Naive thymus-derived CD4-positive, alpha-beta T cell (primary cell): ENCODE results near the gene MGAT5B. TPM values are rescaled to one million over a fixed set of nuclear protein-coding genes. Genes with fewer than 3 reads are reported as not detected.

ENCODE experiments used
- ATAC-seq: fragments of 150-1000 bp; cut with Tn5 transposase; 2 replicates; pipeline ENCODE4 v1.10.0; 2021; ENCODE audit warnings: mild to moderate bottlenecking, moderate library complexity
- CTCF ChIA-PET: fragments of 350-600 bp; sonication (Branson Sonifier 250); formaldehyde crosslinking; loops from one replicate; lab custom pipeline; 2021; ENCODE audit warnings: antibody characterized with exemption; lab: Charles Lee
- POLR2A ChIA-PET: fragments of 350-600 bp; sonication (Branson Sonifier 250); formaldehyde crosslinking; loops from one replicate; lab custom pipeline; 2021; ENCODE audit warnings: antibody characterized with exemption, inconsistent platforms; lab: Charles Lee
- DNase-seq, 9 donors: peaks; one replicate each; pipeline versions ENCODE4 v3.0.0 to v3.0.0-alpha.2; 2020 to 2022; ENCODE audit warnings: mixed read lengths in 1 of 9
- H3K27ac ChIP-seq: one replicate; pipeline ENCODE4 v1.7.0; 2013; ENCODE audit warnings: mild to moderate bottlenecking, low read depth, low read length, moderate library complexity
- H3K27me3 ChIP-seq, 2 donors: one replicate each; pipeline ENCODE4 v1.7.0; 2013; ENCODE audit warnings: low read length in 2 of 2, mild to moderate bottlenecking in 2 of 2, moderate library complexity in 2 of 2; ENCODE audit not compliant: control insufficient read depth in 2 of 2, insufficient read depth in 2 of 2
- H3K36me3 ChIP-seq, 3 experiments: 1 replicate in 2 of 3; 2 replicates in 1 of 3; pipeline ENCODE4 v1.7.0; 2013; ENCODE audit warnings: low read length in 3 of 3, mild to moderate bottlenecking in 3 of 3, moderate library complexity in 1 of 3; ENCODE audit not compliant: insufficient read depth in 3 of 3, control insufficient read depth in 2 of 3
- H3K4me1 ChIP-seq, 2 donors: one replicate each; pipeline ENCODE4 v1.7.0; 2013; ENCODE audit warnings: low read length in 2 of 2, mild to moderate bottlenecking in 2 of 2, moderate library complexity in 1 of 2; ENCODE audit not compliant: control insufficient read depth in 2 of 2, insufficient read depth in 2 of 2
- H3K4me3 ChIP-seq: 2 replicates; pipeline ENCODE4 v1.7.0; 2013; ENCODE audit warnings: mild to moderate bottlenecking, low read length
- H3K9me3 ChIP-seq, 3 experiments: 1 replicate in 2 of 3; 2 replicates in 1 of 3; pipeline ENCODE4 v1.7.0; 2013; ENCODE audit warnings: low read length in 3 of 3; ENCODE audit not compliant: control insufficient read depth in 2 of 3
- H3K27ac Mint-ChIP-seq, 9 donors: one replicate each; pipeline ENCODE4 v1.8.0; 2020 to 2022; ENCODE audit warnings: mixed read lengths in 9 of 9, mild to moderate bottlenecking in 8 of 9, moderate library complexity in 5 of 9, inconsistent platforms in 2 of 9
- H3K27me3 Mint-ChIP-seq, 5 donors: one replicate each; pipeline ENCODE4 v1.8.0; 2021 to 2022; ENCODE audit warnings: mixed read lengths in 5 of 5, mild to moderate bottlenecking in 1 of 5
- H3K36me3 Mint-ChIP-seq, 5 donors: one replicate each; pipeline ENCODE4 v1.8.0; 2020 to 2022; ENCODE audit warnings: mixed read lengths in 5 of 5, mild to moderate bottlenecking in 3 of 5, inconsistent platforms in 1 of 5
- H3K4me1 Mint-ChIP-seq, 7 donors: one replicate each; pipeline ENCODE4 v1.8.0; 2020 to 2022; ENCODE audit warnings: mixed read lengths in 7 of 7, mild to moderate bottlenecking in 3 of 7, inconsistent platforms in 1 of 7
- H3K4me3 Mint-ChIP-seq, 10 donors: one replicate each; pipeline ENCODE4 v1.8.0; 2020 to 2022; ENCODE audit warnings: mild to moderate bottlenecking in 10 of 10, mixed read lengths in 10 of 10, moderate library complexity in 6 of 10, inconsistent platforms in 2 of 10
- H3K9me3 Mint-ChIP-seq, 11 donors: one replicate each; pipeline ENCODE4 v1.8.0; 2020 to 2022; ENCODE audit warnings: mixed read lengths in 11 of 11, mild to moderate bottlenecking in 4 of 11, inconsistent platforms in 1 of 11, moderate library complexity in 1 of 11
- intact Hi-C, 2 donors: fragments of 100-400 bp; cut with micrococcal nuclease; formaldehyde crosslinking; loops; one replicate each; pipeline ENCODE4 v1.15.1; 2023
- polyA plus RNA-seq, 2 donors: library from polyadenylated mRNA; unstranded; fragments of 300-500 nt; fragmentation: Illumina TruSeq; gene quantifications; one replicate each; pipeline ENCODE4 v1.2.3, GENCODE V29; 2021
- total RNA-seq, 6 experiments: library from RNA in 5 of 6; stranded (reverse) in 5 of 6; gene quantifications; 1 replicate in 5 of 6; 2 replicates in 1 of 6; pipeline ENCODE4 v1.2.3 and lab custom pipeline; 2021 to 2026

MGAT5B gene
- total and polyA plus RNA-seq, 7 experiments from 2014 or later, result 0.12 to 3.7 (median 1.5) TPM; not detected in 1

DNA sequence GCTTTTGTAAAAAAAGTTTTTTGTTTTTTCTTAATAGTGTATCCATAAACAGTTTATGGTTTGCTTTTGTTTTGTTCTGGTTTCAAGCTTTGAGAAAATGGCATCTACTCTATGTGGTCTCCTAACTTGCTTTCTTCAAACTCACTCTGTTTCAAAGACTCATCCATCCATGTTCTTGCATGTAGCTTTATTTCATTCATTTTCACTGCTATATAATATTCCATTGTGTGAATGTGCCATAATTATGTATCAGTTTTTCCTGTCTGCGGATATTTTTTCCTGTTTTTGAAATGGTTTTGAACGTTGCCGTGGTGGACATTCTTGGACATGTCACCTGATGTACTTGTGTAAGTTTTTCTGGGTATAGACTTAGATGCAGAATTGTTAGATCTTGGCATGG, 39.1 kb downstream of the MGAT5B start:
- H3K9me3 Mint-ChIP-seq, result peaks cover 0 to 7% (median 0%) of the 10 kb centered on the region in 11 donors
- Histone ChIP-seq H3K4me3 (no peak overlapping the region), H3K27ac (no peak overlapping the region), H3K9me3 (no peaks in the 10 kb centered on the region), H3K36me3 (no peaks in the 10 kb centered on the region), H3K27me3 (no peaks in the 10 kb centered on the region), H3K4me1 (no peaks in the 10 kb centered on the region)
- no peaks in the 10 kb centered on the region for H3K4me1 Mint-ChIP-seq
- H3K27ac Mint-ChIP-seq, result no peak overlapping the region
- H3K27me3 Mint-ChIP-seq, result peaks cover 0 to 5% (median 3%) of the 10 kb centered on the region in 5 donors
- intact Hi-C loops, result no loop called here
- ChIA-PET POLR2A (no interaction called here), CTCF (interaction anchor here (0.7 kb wide), 2 partner anchors 18 to 81 kb away, joined by 3 read pairs; no protein-coding TSS in a partner anchor)
- ATAC-seq (no peak), DNase-seq (no peak)
- no peak overlapping the region for H3K4me3 Mint-ChIP-seq
- no peaks in the 10 kb centered on the region for H3K36me3 Mint-ChIP-seq

GRCh38 chr17:76909971-76910760, 42.0 kb downstream of the MGAT5B start:
- ATAC-seq (no peak), DNase-seq (peak in 7 of 9 donors; percentile 5 to 49 (median 30))
- Mint-ChIP-seq H3K36me3 (no peaks in the 10 kb centered on the region), H3K27ac (peak overlapping the region in 2 of 9 donors; percentile 4 to 55), H3K4me3 (no peak overlapping the region), H3K27me3 (peaks cover 0 to 8% (median 5%) of the 10 kb centered on the region in 5 donors), H3K4me1 (no peaks in the 10 kb centered on the region), H3K9me3 (peaks cover 0 to 7% (median 0%) of the 10 kb centered on the region in 11 donors)
- intact Hi-C loops, result no loop called here
- Histone ChIP-seq H3K36me3 (no peaks in the 10 kb centered on the region), H3K4me3 (no peak overlapping the region), H3K9me3 (no peaks in the 10 kb centered on the region), H3K4me1 (no peaks in the 10 kb centered on the region), H3K27ac (no peak overlapping the region), H3K27me3 (no peaks in the 10 kb centered on the region)
- ChIA-PET CTCF (interaction anchor here (0.6 to 0.7 kb wide), 2 partner anchors 131 to 700 kb away, joined by 3 read pairs; no protein-coding TSS in a partner anchor), POLR2A (no interaction called here)

- ATAC-seq (no peak), DNase-seq (no peak)
- no peaks in the 10 kb centered on the region for H3K36me3 ChIP-seq
- H3K4me3 ChIP-seq, result no peak overlapping the region
- peaks cover 0 to 14% (median 5%) of the 10 kb centered on the region in 5 donors for H3K27me3 Mint-ChIP-seq
- CTCF ChIA-PET, result no interaction called here
- peaks cover 0 to 7% (median 0%) of the 10 kb centered on the region in 11 donors for H3K9me3 Mint-ChIP-seq
- H3K4me3 Mint-ChIP-seq, result no peak overlapping the region
- no peaks in the 10 kb centered on the region for H3K36me3 Mint-ChIP-seq
- H3K27me3 ChIP-seq, result no peaks in the 10 kb centered on the region
- no peaks in the 10 kb centered on the region for H3K4me1 ChIP-seq
- no peaks in the 10 kb centered on the region for H3K9me3 ChIP-seq
- POLR2A ChIA-PET, result no interaction called here
- intact Hi-C loops, result no loop called here
- no peak overlapping the region for H3K27ac ChIP-seq
- H3K27ac Mint-ChIP-seq, result no peak overlapping the region
- H3K4me1 Mint-ChIP-seq, result no peaks in the 10 kb centered on the region
Observed at GRCh38 chr17:76911299-76912017, 43.3 kb downstream of the MGAT5B start.

DNA sequence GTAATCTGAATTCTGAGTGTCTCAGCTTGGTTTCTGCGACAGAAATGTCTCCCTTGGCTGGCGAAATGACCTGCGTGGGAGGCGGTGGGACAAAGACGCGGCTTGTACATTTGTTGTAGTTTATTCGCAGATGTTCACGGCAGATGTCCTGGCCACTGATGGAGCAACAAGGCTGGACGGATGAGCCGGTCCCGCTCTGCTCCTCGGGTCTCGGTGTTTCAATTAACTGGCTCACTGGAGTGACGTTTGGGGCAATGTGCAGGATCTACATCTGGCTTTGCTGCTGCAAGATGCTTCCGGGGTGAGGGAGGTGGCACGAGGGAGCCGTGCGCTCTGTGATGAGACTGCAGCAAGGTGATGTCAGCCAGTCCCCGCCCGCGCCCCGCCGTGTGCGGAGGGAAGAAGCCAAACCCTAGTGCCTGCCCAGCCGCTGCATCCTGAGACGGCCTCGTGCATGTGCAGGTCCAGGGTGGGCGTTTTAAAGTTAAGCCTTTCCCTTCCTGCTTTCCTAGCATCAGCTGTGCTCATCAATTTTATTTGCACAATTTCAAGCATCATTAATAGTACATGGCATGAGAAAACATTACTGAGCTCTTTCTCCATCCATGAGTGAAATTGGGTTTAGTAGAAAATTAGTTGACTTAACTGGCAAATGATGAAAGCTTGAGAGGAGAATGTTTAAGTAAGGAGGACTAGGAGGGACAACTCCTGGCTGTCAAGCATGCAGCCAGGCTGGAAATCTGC, 44.4 kb downstream of the MGAT5B start:
- ChIA-PET POLR2A (no interaction called here), CTCF (no interaction called here)
- Histone ChIP-seq H3K27me3 (no peaks in the 10 kb centered on the region), H3K36me3 (no peaks in the 10 kb centered on the region), H3K9me3 (no peaks in the 10 kb centered on the region), H3K4me1 (no peaks in the 10 kb centered on the region), H3K27ac (no peak overlapping the region), H3K4me3 (no peak overlapping the region)
- H3K36me3 Mint-ChIP-seq, result no peaks in the 10 kb centered on the region
- H3K27ac Mint-ChIP-seq, result no peak overlapping the region
- H3K27me3 Mint-ChIP-seq, result peaks cover 0 to 16% (median 5%) of the 10 kb centered on the region in 5 donors
- DNase-seq, result no peak
- intact Hi-C loops, result no loop called here
- H3K4me1 Mint-ChIP-seq, result no peaks in the 10 kb centered on the region
- H3K9me3 Mint-ChIP-seq, result peaks cover 0 to 4% (median 0%) of the 10 kb centered on the region in 11 donors
- no peak for ATAC-seq
- H3K4me3 Mint-ChIP-seq, result no peak overlapping the region

DNA sequence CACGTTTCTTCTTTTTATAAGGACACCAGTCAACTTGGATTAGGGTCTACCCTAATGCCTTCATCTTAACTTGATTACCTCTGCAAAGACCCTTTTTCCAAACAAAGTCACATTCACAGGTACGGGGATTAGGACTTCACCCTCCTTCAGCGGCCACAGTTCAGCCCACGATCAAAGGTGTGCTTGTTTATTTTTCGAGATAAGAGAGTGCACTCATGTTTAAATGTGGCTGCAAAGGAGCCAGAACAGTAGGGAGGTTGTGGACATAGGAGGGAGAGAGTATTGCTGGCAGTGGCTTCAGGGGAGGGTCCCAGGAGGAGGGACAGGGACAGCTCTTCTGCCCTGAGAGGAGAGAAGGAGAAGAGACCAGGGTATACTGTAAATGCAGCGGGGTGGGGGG, 46.7 kb downstream of the MGAT5B start:
- H3K27me3 Mint-ChIP-seq, result peaks cover 0 to 13% (median 0%) of the 10 kb centered on the region in 5 donors

DNA sequence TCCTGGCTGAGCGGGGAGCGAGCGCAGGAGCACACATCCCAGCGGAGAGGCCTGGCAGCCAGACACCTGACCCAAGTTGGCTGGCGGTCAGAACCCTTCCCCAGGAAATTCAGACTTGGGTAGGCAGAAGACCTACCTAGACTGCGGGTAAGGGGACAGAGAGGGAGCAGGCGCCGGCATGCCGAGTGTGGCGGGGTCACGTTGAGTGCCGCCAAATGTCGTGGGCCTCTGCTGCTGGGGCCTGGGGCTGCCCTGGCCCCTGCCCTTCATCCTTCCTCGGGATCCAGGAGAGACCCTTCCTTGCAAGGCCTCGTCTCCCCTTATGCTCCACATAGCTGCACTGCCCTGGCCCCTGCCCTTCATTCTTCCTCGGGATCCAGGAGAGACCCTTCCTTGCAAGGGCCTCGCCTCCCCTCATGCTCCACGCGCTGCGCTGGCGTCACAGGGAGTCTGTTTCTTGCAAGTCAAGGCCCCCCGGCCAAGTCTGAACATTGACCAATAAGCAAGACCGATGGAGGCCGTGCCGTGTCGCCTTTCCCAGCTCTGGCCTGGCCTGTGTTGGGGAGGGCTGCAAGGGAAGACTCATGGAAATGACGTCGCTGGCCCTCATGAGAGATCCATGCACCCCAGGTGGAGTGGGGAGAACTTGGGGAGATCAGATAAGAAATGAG, 47.8 kb downstream of the MGAT5B start:
- Mint-ChIP-seq H3K27ac (no peak overlapping the region), H3K36me3 (no peaks in the 10 kb centered on the region), H3K27me3 (peaks cover 0 to 13% (median 0%) of the 10 kb centered on the region in 5 donors), H3K4me3 (no peak overlapping the region), H3K4me1 (no peaks in the 10 kb centered on the region), H3K9me3 (no peaks in the 10 kb centered on the region)
- ChIA-PET CTCF (no interaction called here), POLR2A (no interaction called here)
- Histone ChIP-seq H3K4me1 (no peaks in the 10 kb centered on the region), H3K27me3 (no peaks in the 10 kb centered on the region), H3K36me3 (no peaks in the 10 kb centered on the region), H3K9me3 (no peaks in the 10 kb centered on the region), H3K4me3 (no peak overlapping the region), H3K27ac (no peak overlapping the region)
- DNase-seq, result no peak
- intact Hi-C loops, result no loop called here
- no peak for ATAC-seq

More for the DNA sequence above, 46.7 kb downstream of the MGAT5B start:
- H3K36me3 ChIP-seq, result no peaks in the 10 kb centered on the region
- peaks cover 0 to 3% (median 0%) of the 10 kb centered on the region in 11 donors for H3K9me3 Mint-ChIP-seq
- CTCF ChIA-PET, result no interaction called here
- no peak overlapping the region for H3K27ac ChIP-seq
- H3K4me1 Mint-ChIP-seq, result no peaks in the 10 kb centered on the region
- intact Hi-C loops, result no loop called here
- H3K4me1 ChIP-seq, result no peaks in the 10 kb centered on the region
- no peak overlapping the region for H3K4me3 Mint-ChIP-seq
- no peak overlapping the region for H3K4me3 ChIP-seq
- no peaks in the 10 kb centered on the region for H3K27me3 ChIP-seq
- DNase-seq (no peak), ATAC-seq (no peak)
- no peaks in the 10 kb centered on the region for H3K36me3 Mint-ChIP-seq
- H3K27ac Mint-ChIP-seq, result no peak overlapping the region
- no peaks in the 10 kb centered on the region for H3K9me3 ChIP-seq
- POLR2A ChIA-PET, result no interaction called here
